Kidney glomerular epithelial cell (primary cell): ENCODE data around the gene TSNAX.

ENCODE experiments used
- DNase-seq: peaks from one replicate; lab custom pipeline; 2025; lab: John Stamatoyannopoulos, UW

The TSNAX gene

GRCh38 chr1:231602673-231602984, 74.2 kb downstream of the TSNAX start:
- no peak for DNase-seq

DNA sequence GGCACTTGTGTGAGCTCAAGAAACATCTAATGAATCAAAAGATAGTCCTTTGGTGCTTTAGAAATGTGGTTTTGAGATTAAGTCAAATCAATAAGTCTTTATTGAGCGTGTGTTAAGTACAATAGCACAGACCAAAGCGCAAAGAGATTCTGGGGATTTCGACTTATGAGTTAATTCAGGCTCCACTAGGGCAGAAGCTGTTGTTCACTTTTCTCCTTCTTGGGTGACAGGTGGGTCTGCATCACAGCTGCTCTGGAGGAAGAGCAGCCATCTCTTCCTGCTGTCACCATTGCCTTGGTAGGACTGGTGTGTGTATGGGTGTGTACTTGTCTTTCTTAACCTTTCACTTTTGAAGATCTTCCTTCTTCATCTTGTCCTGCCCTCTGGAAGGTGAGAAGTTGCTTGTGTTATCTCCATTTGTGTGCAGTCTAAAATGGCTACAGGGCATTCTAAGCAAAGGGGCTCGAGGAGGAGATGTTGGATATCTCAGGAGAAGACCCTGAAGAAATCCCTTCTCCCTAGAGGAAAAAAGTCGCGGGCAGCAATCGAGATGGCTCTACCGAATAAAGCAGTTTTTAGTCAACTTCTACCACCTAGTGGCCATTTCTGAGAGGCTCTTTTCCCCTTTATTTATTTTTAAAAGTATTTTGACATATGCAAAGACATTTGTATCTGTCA, 75.3 kb downstream of the TSNAX start:
- DNase-seq: peak; percentile 71

DNA sequence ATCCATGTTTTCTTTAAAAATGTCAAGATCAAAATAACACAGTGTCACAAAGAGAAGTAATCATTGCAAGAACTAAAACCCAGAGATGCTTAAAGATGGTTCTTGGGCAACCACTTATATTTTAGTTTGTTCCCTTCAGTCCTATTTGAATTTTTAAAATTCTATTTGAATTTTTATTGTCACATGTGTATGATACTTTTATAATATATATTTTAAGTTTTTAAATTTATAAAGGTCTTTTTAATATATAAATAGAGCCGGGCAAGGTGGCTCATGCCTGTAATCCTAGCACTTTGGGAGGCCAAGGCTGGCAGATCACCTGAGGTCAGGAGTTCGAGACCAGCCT, 75.8 kb downstream of the TSNAX start:
- DNase-seq: no peak

DNA sequence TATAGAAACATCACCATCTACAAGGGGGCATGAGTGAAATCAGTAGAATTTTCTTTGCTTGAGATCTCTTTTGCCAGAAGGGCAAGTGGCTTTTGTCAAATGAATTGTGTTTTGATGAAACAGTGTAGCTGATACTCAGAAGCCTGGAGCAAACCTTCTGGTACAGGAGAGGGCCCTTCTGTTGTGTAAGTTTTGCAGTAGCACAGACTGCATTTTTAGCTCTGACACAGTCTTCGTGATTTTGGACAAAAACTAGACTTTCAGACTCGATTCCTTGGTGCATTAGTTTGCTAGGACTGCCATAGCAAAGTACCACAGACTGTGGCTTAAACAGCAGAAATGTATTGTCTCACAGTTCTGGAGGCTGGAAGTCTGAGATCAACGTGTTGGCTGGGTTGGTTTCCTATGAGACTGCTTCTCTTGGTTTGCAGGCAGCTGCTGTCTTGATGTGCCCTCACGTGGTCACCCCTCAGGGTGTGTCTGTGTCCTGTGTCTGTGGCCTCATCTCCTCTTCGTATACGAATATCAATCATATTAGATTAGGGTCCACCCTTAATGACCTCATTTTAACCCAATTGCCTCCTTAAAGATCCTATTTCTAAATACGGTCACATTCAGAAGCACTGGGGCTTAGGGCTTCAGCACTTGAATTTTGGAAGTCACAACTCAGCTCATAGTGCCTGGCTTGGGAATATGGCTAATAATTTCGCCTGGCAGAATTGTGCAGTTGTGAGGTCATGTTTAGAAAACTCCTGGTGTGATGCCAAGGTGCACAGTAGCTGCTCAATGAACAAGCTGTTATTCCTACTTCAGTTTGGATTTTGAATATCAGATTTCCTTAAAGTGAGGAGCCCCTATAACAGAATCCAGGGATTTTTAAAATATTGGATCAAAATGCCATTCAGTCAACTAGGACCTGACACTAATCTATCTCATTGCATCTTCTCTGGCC, 77.0 kb downstream of the TSNAX start:
- no peak for DNase-seq

- DNase-seq: no peak
Measured at GRCh38 chr1:231606712-231607111, 78.2 kb downstream of the TSNAX start.

GRCh38 chr1:231610388-231610787, 81.9 kb downstream of the TSNAX start:
- no peak for DNase-seq

DNA sequence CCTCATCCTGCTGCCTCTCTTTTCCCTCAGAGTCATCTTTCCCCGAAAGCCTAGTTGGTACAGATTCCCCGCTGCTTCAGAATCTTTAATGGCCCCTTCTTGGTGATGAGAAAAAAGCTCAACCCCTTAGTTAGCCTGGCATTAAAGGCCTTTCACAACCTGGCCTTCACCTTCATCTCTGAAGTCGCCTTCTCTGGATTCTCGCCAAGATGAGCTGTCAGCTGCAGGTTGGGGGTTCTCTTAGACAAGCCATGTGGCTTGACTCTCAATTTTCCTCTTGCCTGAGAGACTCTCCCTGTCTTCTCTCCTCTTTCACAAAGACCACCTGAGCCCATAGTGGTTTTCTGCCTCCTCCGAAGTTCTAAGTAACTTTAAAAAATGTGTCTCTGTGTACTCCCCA, 82.6 kb downstream of the TSNAX start:
- DNase-seq: no peak

- no peak for DNase-seq
Measured at GRCh38 chr1:231611851-231612250, 83.4 kb downstream of the TSNAX start.

DNA sequence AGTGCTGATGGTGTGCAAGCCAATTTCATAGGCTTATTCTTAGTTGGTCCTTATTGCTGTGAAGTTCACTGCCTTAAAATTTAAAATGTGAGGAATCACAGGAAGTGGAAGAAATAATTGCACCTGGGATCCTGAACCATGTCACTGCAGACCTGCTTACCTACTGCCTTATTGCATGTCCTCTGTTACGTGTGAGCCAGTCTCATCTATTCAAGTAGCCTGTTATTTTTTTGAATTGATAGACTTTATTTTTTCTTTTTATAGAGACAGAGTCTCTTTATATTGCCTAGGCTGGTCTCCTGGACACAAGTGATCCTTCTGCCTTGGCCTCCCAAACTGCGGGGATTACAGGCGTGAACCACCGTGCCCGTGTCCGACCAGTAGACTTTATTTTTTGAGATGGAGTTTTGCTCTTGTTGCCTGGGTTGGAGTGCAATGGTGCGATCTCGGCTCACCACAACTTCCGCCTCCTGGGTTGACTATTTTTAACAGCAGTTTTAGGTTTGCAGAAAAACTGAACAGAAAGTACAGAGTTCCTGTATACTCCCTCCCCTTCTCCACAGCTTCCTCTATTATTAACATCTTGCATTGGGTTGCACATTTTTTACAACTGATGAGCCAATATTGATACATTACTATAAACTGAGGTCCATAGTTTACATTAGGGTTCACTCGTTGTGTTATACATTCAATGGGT, 84.1 kb downstream of the TSNAX start:
- no peak for DNase-seq

GRCh38 chr1:231613419-231614349, 85.2 kb downstream of the TSNAX start:
- no peak for DNase-seq
